ENCODE measurements around the gene TMPO.
A peak's percentile ranks its signal among the peaks of the same experiment; 100 is the strongest.
"Not testable (repeated sequence)": the region's sequence is repeated elsewhere in the genome, so short reads cannot be mapped to it uniquely, and the experiment has no call there.

Gene TMPO

DNA sequence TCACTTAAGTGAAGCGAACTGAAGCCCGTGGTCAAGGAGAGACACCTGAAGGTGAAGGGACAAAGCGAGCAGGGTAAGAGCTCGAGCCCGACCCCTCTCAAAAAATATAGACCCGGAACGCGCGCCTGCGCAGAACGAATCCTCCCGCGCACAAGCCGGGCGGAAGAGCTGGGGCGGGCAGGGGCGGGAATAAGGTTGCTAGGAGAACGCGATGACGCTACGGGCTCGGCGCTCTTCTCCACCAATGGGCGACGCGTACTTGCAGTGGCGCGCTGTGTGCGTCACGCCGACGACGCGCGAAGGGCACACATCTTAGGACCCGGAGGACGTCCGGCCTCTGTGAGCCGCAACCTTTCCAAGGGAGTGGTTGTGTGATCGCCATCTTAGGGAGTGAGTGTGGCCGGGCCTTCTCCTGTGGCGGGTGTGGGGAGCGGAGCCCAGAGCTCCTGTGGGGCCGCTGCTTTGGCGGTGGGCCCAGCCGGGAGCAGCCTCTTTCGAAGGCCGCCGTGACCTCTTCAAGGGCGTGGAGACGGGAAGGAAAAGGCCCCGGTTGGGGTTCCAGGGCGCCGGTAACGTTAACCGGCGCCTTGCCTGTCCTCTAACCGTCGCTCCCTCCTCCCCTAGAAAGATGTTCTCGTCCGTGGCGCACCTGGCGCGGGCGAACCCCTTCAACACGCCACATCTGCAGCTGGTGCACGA lies 78.1 kb downstream of the TMPO start, which contains the start of gene SLC25A3:
SLC25A3 (plus strand) TSS at position 336 of the 699 bp plus-strand sequence; CDS start at position 629, 293 bp downstream.
- Histone ChIP-seq H3K27me3 (ENCODE audit: control insufficient read depth, insufficient read depth, low read length) (no peaks in the 10 kb centered on the region), H3K4me3 (ENCODE audit: low read depth, low read length) (peak within 1 kb of the TSS; percentile 99), H3K9ac (peak within 1 kb of the TSS; percentile 100), H3K27ac (peak within 1 kb of the TSS; percentile 99), H3K79me2 (peaks cover 28% of the 10 kb centered on the region), H2AFZ (peak within 1 kb of the TSS; percentile 84), H3K36me3 (ENCODE audit: control insufficient read depth, insufficient read depth, low read length) (no peaks in the 10 kb centered on the region), H3K9me3 (ENCODE audit: control insufficient read depth, low read length) (no peaks in the 10 kb centered on the region), H3K4me2 (ENCODE audit: low read length) (peak within 1 kb of the TSS; percentile 95), H3K4me1 (peaks cover 13% of the 10 kb centered on the region)
- TF ChIP-seq, protein P1, sequence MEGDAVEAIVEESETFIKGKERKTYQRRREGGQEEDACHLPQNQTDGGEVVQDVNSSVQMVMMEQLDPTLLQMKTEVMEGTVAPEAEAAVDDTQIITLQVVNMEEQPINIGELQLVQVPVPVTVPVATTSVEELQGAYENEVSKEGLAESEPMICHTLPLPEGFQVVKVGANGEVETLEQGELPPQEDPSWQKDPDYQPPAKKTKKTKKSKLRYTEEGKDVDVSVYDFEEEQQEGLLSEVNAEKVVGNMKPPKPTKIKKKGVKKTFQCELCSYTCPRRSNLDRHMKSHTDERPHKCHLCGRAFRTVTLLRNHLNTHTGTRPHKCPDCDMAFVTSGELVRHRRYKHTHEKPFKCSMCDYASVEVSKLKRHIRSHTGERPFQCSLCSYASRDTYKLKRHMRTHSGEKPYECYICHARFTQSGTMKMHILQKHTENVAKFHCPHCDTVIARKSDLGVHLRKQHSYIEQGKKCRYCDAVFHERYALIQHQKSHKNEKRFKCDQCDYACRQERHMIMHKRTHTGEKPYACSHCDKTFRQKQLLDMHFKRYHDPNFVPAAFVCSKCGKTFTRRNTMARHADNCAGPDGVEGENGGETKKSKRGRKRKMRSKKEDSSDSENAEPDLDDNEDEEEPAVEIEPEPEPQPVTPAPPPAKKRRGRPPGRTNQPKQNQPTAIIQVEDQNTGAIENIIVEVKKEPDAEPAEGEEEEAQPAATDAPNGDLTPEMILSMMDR (IDR thresholded peaks at IDR 0.05): no peak

DNA sequence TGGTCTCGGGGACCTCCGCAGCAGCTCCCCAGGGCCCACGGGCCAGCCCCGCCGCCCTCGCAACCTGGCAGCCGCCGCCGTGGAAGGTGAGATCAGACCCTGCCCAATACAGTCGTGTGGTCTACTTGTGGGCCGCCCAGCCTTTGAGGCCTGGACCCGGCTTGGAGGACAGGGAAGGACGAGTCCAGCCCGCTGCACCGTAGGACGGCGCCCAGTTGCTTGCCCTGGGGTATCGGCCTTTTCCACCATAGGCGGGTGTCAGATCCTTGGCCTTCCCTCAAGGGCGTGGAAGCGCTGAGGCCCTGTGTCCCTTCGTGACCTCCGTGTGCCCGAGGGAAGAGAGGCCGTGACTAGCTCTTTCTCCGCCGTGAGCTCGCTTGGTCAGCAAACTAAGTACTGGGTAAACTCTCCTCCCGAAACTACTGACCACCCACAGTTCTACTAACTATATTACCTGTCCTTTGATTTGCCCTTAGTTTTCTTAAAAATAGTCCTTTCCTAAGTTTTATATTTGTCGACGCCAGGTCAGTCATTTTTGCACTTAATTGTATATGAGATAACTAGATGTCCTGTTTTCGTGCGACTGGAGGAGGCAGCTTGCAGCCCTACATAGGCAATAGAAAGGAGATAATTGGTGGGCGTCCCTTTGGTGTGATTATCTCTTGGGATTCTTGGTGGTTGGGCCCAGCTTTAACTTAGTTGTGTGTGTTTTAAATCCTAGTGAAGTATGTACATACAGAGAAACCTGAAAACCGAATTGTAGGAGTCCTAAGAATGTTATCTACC lies 78.9 kb downstream of the TMPO start:
- Histone ChIP-seq H3K4me2 (ENCODE audit: low read length) (peak overlapping the region; percentile 95), H3K4me1 (peaks cover 13% of the 10 kb centered on the region), H3K36me3 (ENCODE audit: control insufficient read depth, insufficient read depth, low read length) (no peaks in the 10 kb centered on the region), H2AFZ (peak overlapping the region; percentile 84), H3K9ac (peak overlapping the region; percentile 100), H3K9me3 (ENCODE audit: control insufficient read depth, low read length) (no peaks in the 10 kb centered on the region), H3K79me2 (peaks cover 28% of the 10 kb centered on the region), H3K27ac (peak overlapping the region; percentile 99), H3K27me3 (ENCODE audit: control insufficient read depth, insufficient read depth, low read length) (no peaks in the 10 kb centered on the region), H3K4me3 (ENCODE audit: low read depth, low read length) (peak overlapping the region; percentile 99)
- TF ChIP-seq, protein P1 (IDR thresholded peaks at IDR 0.05): no peak

DNA sequence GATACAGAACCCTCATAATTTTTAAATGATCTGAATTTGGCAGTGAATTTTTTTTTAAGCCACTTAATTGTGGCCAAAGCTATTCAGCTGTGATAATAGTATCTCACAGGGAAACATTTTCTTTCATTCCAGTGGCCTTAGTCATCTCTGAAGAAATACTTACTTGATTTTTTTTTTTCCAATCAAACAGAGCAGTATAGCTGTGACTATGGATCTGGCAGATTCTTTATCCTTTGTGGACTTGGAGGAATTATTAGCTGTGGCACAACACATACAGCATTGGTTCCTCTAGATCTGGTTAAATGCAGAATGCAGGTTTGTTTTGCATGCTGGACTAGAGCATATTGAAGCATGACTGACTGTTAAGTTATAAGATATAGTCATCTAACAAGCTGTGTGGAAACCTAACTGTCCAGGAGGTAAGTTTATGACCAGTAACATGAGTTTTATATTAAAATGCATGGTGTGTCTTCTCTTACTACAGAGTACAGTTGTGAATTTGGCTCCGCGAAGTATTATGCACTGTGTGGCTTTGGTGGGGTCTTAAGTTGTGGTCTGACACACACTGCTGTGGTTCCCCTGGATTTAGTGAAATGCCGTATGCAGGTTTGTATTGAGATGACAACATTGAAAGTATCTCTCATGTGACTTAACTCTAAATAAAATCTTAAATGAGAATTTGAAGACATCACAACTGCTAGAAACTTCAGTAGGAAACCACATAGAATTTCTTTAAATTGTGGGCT lies 80.0 kb downstream of the TMPO start:
- Histone ChIP-seq H3K4me1 (peaks cover 13% of the 10 kb centered on the region), H3K9me3 (ENCODE audit: control insufficient read depth, low read length) (no peaks in the 10 kb centered on the region), H3K27ac (peak overlapping the region; percentile 11), H3K4me3 (ENCODE audit: low read depth, low read length) (peak overlapping the region; percentile 99), H3K79me2 (peaks cover 28% of the 10 kb centered on the region), H3K4me2 (ENCODE audit: low read length) (peak overlapping the region; percentile 95), H3K27me3 (ENCODE audit: control insufficient read depth, insufficient read depth, low read length) (no peaks in the 10 kb centered on the region), H3K36me3 (ENCODE audit: control insufficient read depth, insufficient read depth, low read length) (no peaks in the 10 kb centered on the region), H2AFZ (no peak overlapping the region), H3K9ac (peak overlapping the region; percentile 13)
- TF ChIP-seq, protein P1 (IDR thresholded peaks at IDR 0.05): no peak

DNA sequence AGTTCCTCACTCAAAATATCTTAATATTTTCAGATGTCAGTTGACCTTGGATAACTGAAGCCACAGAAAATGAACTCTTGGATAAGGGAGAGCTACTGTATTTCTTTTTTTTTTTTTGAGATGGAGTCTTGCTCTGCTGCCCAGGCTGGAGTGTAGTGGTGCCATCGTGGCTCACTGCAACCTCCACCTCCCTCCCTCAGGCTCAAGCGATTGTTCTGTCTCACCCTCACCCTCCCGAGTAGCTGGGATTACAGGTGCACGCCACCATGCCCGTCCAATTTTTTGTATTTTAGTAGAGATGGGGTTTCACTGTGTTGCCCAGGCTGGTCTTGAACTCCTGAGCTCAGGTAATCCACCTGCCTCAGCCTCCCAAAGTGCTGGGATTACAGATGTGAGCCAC lies 81.9 kb downstream of the TMPO start:
- peaks cover 13% of the 10 kb centered on the region for H3K4me1 ChIP-seq
- H3K27me3 ChIP-seq (ENCODE audit: control insufficient read depth, insufficient read depth, low read length); H3K4me2 ChIP-seq (ENCODE audit: low read length); H3K36me3 ChIP-seq (ENCODE audit: control insufficient read depth, insufficient read depth, low read length); H3K4me3 ChIP-seq (ENCODE audit: low read depth, low read length); H3K27ac ChIP-seq; H3K9me3 ChIP-seq (ENCODE audit: control insufficient read depth, low read length); H3K9ac ChIP-seq; H2AFZ ChIP-seq: not testable (repeated sequence)
- H3K79me2 ChIP-seq: peaks cover 28% of the 10 kb centered on the region
